ENCODE data around the gene MAP6.
"Not testable (repeated sequence)": the region's sequence is repeated elsewhere in the genome, so short reads cannot be mapped to it uniquely, and the experiment has no call there.

The MAP6 gene

GRCh38 chr11:75589933-75590332, 78.9 kb downstream of the MAP6 start:
- FAIRE-seq = no peak

GRCh38 chr11:75589051-75589450, 79.8 kb downstream of the MAP6 start:
- no peak for FAIRE-seq

GRCh38 chr11:75588051-75588481, 80.8 kb downstream of the MAP6 start:
- no peak for FAIRE-seq

DNA sequence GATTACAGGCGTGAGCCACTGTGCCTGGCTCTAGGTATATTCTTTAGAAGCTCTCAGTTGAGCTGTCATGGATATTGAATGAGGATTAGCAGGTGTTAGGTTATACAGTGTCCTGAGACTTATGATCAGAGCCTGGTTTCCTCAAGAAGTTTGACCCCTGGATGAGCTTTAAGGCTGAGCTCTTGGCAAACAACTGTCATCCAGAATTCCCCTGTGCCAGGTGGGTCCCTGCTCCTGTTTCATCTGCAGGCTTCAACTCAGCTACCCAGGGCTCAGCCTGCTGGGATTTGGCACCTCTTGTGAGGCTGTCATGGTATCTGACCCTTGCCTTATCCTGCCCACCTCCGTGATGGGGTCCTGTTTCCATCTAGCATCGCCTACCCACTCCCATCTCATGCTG, 82.4 kb downstream of the MAP6 start:
- no peak for FAIRE-seq

- no peak for FAIRE-seq
Observed at GRCh38 chr11:75585293-75585670, 83.6 kb downstream of the MAP6 start.

DNA sequence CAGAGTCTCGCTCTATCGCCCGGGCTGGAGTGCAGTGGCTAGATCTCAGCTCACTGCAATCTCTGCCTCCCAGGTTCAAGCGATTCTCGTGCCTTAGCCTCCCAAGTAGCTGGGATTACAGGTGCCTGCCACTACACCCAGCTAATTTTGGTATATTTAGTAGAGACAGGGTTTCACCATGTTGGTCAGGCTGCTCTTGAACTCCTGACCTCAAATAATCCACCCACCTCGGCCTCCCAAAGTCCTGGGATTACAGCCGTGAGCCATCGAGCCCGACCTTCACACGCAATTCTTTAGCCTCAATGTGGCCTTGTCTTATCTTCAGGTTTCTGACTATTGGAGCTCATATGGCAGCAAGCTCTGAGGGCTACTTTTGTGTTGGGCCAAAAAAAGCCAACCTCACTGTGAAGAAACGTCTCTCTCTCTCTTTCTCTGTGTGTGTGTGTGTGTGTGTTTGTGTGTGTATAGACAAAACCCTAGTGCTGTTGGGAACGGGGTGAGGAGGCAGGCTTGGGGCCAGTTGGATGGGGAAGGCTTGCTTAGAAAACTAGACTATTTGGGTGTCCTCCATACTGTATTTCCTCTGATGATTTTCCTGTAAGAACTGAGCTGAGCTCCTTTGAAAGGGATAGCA, 84.1 kb downstream of the MAP6 start:
- not testable (repeated sequence) for FAIRE-seq

DNA sequence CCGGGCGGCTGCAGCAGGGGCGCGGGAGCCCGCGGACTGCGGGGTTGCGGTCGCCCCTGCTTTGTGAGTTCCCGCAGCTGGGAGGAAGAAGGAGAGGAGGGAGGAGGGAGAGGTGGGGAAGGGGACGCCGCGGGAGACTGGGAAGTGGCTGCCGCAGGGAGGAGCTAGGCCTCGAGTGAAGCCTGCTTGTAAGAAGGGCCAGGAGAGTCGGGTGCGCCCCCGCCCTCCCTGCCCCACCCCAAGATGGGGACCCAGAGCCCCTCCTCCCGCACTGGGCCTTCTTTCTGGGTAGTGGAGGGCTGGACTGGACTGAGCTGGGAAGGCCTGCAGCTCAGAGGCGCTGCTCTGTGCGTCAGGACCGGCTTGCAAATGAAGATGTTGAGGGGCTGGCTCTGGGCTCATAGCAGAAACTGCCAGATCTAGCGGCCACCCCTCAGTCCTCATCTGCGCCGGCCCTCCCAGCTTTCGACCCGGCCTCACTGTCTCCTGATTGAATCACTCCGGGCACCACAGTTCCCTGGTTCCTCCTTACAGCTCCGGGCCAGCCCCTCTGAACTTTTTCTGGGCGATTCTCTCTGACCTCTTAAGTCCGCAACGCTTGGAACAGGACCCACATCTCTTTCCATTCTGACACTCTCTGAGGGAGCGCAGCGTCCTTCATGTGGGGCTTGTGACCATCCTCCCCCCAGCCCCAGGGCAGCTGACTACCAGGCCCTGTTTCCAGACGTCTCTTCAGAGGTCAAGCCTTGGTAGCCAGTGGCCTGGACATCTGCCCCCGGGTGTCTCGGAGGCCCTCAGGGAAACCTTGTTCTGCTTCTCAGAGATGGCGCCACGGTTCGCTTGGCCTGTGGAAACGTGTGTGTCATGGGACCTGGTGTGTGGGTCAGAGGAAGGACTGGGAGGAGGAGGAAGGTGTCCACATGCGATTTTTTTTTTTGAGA, 84.8 kb downstream of the MAP6 start:
- FAIRE-seq = no peak

GRCh38 chr11:75582895-75583717, 85.7 kb downstream of the MAP6 start:
- no peak for FAIRE-seq

DNA sequence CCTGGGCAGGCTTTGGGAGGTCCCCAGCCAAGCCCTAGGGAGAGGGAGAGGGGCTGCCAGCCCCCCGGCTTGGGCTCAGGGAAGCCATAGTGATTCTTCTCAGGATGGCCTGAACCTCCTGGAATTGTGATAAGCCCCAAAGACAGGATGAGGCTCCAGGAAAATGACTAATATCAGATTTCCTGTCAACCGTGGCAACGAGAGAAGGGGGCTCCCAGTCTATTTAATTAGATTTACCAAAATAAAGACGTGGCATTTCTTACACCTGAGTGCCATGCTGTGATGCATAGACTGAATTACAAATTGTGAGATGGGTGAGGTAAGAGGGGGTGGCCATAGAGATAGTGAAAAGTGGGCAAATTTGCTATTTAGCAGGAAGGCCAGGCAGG, 86.3 kb downstream of the MAP6 start:
- FAIRE-seq = no peak

DNA sequence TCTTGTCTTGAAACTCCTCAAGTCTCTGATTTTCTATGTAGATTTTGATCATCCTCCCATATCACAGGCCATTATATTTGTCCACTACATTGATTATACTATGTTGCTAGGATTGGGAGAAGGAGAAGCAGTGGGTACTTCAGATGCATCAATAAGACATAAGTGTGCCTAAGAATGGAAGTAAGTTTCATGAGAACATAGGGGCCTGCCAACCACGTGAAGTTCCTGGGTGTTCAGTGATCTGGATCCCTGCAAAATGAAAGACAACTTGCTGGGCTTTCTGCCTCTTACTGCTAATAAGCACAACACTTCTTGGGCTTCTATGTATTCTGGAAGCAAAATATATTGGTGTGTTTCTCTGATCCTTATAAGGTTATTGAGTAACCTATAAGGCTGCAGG, 89.0 kb downstream of the MAP6 start:
- no peak for FAIRE-seq

DNA sequence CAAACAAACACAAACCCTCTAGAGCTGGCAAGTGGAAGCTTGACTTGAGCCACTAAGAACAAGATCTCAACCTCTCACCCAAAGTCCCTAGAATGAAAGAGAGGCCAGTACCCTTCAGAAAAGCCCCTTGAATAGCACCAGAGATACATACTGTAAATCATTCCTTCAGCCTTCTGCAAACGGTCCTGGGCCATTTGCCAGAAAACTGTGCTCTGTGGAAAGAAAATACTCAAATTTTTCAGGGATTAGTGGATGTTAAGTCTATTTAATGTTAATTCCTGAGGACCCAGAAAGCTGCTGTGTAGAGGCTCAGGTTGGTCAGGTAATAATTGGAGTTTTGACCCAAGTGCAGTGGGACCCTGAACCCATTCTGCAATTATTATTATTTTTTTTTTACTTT, 89.9 kb downstream of the MAP6 start:
- FAIRE-seq = no peak

GRCh38 chr11:75577207-75577606, 91.6 kb downstream of the MAP6 start:
- FAIRE-seq = no peak

DNA sequence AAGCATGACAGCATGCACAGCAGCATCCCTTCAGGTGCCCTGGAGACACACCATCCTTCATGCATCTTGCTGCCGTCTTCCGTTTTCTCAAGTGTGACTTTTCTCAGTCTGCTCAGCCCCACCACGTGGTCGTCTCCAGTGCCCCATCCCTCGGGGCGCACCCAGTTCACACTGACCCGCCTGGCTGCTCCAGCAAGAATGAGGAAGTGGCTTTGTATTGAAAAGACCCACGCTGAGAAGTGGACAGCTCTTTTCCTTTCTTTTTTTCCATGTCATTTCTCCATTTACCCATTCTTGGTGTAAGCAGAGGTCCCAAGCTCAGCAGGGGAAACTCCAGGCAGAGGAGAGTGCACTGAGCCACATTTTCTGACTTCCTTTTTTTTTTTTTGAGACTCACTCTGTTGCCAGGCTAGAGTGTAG, 92.3 kb downstream of the MAP6 start:
- FAIRE-seq = no peak

GRCh38 chr11:75576017-75576416, 92.8 kb downstream of the MAP6 start:
- FAIRE-seq = no peak

GRCh38 chr11:75574698-75575602, 93.9 kb downstream of the MAP6 start:
- no peak for FAIRE-seq

GRCh38 chr11:75572744-75573143, 96.1 kb downstream of the MAP6 start:
- no peak for FAIRE-seq

DNA sequence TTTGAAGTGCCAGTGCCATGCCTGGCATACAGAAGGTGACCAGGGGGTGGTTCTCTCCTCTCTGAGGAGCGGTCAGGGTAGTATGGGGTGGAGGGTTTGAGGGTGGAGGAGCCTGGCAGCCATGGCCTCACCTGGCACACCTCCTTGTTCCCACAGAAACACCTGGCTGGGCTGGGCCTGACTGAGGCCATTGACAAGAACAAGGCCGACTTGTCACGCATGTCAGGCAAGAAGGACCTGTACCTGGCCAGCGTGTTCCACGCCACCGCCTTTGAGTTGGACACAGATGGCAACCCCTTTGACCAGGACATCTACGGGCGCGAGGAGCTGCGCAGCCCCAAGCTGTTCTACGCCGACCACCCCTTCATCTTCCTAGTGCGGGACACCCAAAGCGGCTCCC, 97.2 kb downstream of the MAP6 start:
- no peak for FAIRE-seq

GRCh38 chr11:75570559-75571139, 98.2 kb downstream of the MAP6 start:
- FAIRE-seq = no peak

DNA sequence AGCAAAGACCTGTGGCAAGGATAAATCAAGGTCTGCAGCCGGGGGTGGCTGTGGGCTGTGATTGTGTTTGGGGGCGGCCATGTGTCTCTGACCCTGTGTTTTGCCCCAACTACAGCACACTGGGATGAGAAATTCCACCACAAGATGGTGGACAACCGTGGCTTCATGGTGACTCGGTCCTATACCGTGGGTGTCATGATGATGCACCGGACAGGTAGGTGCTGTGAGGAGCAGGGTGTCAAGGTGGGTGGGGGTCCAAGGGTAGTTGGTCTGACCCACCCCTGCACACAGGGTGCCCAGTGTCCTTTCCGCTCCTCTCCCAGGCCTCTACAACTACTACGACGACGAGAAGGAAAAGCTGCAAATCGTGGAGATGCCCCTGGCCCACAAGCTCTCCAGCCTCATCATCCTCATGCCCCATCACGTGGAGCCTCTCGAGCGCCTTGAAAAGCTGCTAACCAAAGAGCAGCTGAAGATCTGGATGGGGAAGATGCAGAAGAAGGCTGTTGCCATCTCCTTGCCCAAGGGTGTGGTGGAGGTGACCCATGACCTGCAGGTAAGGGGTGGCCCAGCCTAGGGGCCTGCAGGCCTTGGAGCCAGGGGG, 100.1 kb downstream of the MAP6 start:
- FAIRE-seq = no peak

- no peak for FAIRE-seq
Observed at GRCh38 chr11:75567971-75568370, 100.9 kb downstream of the MAP6 start.

DNA sequence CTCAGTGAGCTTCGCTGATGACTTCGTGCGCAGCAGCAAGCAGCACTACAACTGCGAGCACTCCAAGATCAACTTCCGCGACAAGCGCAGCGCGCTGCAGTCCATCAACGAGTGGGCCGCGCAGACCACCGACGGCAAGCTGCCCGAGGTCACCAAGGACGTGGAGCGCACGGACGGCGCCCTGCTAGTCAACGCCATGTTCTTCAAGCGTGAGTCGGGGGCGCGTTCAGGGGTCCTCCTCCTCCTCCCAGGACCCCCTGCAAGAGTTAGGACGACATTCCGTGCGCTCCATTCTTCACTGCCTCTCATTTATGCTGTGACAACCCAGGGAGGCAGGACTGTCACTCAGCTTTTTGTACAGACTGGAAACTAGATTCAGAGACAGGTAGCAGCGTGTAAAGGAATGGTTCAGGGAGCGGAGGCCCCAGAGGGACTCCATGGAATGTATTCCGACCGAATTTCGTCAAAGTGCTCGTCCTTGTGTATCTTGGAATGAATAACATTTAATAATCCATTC, 102.0 kb downstream of the MAP6 start:
- FAIRE-seq = no peak

All from G401.6 (cell line).